ENCODE measurements around the gene LRP1B.

The LRP1B gene

DNA sequence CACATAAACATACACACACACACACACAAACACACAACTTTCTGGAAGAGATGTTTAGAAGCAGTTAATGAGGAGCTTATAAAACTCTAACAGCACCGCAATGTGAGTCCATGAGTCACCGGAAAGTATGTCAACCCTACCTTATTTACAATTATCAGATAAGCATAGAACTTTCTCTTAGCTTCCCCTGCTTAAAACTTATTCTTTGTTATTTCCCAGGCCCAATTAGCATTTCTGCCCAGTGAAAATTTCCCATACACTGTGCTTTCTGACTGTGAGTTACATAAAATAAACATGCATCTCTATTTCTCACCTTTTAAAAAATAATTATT, 737.6 kb downstream of the LRP1B start:
- Histone ChIP-seq H2AFZ (ENCODE audit: low read depth, low read length) (0 out of 2 replicates have a peak overlapping the region, but pooled peaks have one; percentile 34), H3K79me2 (ENCODE audit: insufficient read depth, low read length) (no peaks in the 10 kb centered on the region), H3K4me2 (ENCODE audit: insufficient read depth, low read length) (no peak overlapping the region), H3K9me3 (ENCODE audit: insufficient read depth, low read length, severe bottlenecking) (peaks cover 6% of the 10 kb centered on the region), H3K4me3 (ENCODE audit: low read depth in 1 of 2, low read length in 2 of 2) (no peak overlapping the region), H3K36me3 (ENCODE audit: insufficient read depth, low read length) (no peaks in the 10 kb centered on the region), H3K4me1 (ENCODE audit: insufficient read depth, low read length) (peaks cover 10% of the 10 kb centered on the region; the same call in 1 of the 2 replicates), H3K27me3 (ENCODE audit: insufficient read depth, low read length, poor library complexity) (no peaks in the 10 kb centered on the region), H3K27ac (ENCODE audit: low read length) (no peak overlapping the region), H3K9ac (ENCODE audit: low read depth, low read length) (no peak overlapping the region), H4K20me1 (ENCODE audit: insufficient read depth, low read length) (no peaks in the 10 kb centered on the region)
- no peak for DNase-seq
- ATAC-seq (ENCODE audit: insufficient read depth, low read depth) = no peak
- TF ChIP-seq, protein P1, sequence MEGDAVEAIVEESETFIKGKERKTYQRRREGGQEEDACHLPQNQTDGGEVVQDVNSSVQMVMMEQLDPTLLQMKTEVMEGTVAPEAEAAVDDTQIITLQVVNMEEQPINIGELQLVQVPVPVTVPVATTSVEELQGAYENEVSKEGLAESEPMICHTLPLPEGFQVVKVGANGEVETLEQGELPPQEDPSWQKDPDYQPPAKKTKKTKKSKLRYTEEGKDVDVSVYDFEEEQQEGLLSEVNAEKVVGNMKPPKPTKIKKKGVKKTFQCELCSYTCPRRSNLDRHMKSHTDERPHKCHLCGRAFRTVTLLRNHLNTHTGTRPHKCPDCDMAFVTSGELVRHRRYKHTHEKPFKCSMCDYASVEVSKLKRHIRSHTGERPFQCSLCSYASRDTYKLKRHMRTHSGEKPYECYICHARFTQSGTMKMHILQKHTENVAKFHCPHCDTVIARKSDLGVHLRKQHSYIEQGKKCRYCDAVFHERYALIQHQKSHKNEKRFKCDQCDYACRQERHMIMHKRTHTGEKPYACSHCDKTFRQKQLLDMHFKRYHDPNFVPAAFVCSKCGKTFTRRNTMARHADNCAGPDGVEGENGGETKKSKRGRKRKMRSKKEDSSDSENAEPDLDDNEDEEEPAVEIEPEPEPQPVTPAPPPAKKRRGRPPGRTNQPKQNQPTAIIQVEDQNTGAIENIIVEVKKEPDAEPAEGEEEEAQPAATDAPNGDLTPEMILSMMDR (IDR thresholded peaks at IDR 0.05; ENCODE audit: borderline replicate concordance, extremely low read depth, low read length, poor library complexity, severe bottlenecking) = no peak
- no peak for TF ChIP-seq EZH2 (IDR thresholded peaks at IDR 0.05; ENCODE audit: borderline replicate concordance, low read depth, low read length, severe bottlenecking)

DNA sequence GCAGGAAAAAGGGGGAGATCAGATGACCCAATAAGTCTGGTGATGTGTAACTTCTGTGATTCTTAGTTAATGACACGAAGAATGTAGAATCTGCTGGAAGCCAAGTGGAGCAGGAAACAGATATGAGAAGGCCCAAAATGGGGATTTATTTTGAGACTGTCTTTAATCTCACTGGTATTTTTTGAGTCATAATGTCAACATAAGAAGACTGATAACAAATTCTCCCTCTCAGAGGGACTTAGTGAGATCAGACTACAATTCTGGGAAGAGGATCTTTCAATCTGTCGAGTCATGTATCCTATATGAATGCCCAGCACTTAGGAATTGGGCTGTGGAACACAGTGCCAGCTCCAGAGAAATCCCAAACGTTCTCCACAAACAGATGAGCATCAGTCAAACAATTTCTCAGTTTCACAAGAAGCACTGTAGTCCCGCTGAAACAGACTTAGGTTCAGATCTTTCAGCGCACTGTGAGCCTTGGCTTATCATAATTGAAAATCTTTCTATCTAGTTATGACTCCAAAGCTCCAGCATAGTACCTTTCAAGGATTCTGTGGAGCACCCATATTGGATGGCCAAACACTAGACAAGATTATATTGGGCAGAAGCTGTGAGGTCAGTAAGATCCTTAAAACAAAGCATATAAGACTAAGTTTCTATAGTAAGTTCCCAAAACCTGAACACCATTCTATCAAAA, 738.2 kb downstream of the LRP1B start:
- Histone ChIP-seq H3K4me3 (ENCODE audit: low read depth in 1 of 2, low read length in 2 of 2) (no peak overlapping the region), H3K9ac (ENCODE audit: low read depth, low read length) (no peak overlapping the region), H3K4me2 (ENCODE audit: insufficient read depth, low read length) (no peak overlapping the region), H3K27ac (ENCODE audit: low read length) (no peak overlapping the region), H3K27me3 (ENCODE audit: insufficient read depth, low read length, poor library complexity) (no peaks in the 10 kb centered on the region), H4K20me1 (ENCODE audit: insufficient read depth, low read length) (no peaks in the 10 kb centered on the region), H3K79me2 (ENCODE audit: insufficient read depth, low read length) (no peaks in the 10 kb centered on the region), H3K4me1 (ENCODE audit: insufficient read depth, low read length) (peaks cover 10% of the 10 kb centered on the region; the same call in 1 of the 2 replicates), H2AFZ (ENCODE audit: low read depth, low read length) (0 out of 2 replicates have a peak overlapping the region, but pooled peaks have one; percentile 34), H3K36me3 (ENCODE audit: insufficient read depth, low read length) (no peaks in the 10 kb centered on the region), H3K9me3 (ENCODE audit: insufficient read depth, low read length, severe bottlenecking) (peaks cover 6% of the 10 kb centered on the region)
- no peak for DNase-seq
- TF ChIP-seq, protein P1 (IDR thresholded peaks at IDR 0.05; ENCODE audit: borderline replicate concordance, extremely low read depth, low read length, poor library complexity, severe bottlenecking) = no peak
- no peak for TF ChIP-seq EZH2 (IDR thresholded peaks at IDR 0.05; ENCODE audit: borderline replicate concordance, low read depth, low read length, severe bottlenecking)
- ATAC-seq (ENCODE audit: insufficient read depth, low read depth) = no peak

DNA sequence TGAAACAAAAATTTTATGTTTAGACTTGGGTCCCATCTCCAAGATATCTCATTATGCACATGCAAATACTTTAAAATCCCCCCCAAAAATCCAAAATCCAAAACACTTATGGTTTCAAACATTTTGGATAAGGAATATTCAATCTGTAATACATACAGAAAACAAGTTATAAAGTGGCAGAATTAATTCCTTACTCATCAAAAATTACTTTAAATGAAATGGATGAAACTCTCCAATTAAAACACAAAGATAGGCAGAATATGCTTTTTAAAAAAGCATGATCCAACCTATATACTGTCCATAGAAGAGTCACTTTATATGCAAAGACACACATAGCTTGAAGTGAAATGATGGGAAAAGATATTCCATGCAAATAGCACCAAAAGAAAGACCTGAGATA, 744.6 kb downstream of the LRP1B start:
- no peak for DNase-seq
- Histone ChIP-seq H3K27ac (ENCODE audit: low read length) (no peak overlapping the region), H3K9me3 (ENCODE audit: insufficient read depth, low read length, severe bottlenecking) (no peaks in the 10 kb centered on the region), H3K9ac (ENCODE audit: low read depth, low read length) (no peak overlapping the region), H3K27me3 (ENCODE audit: insufficient read depth, low read length, poor library complexity) (no peaks in the 10 kb centered on the region), H4K20me1 (ENCODE audit: insufficient read depth, low read length) (no peaks in the 10 kb centered on the region), H3K4me2 (ENCODE audit: insufficient read depth, low read length) (no peak overlapping the region), H3K4me3 (ENCODE audit: low read depth in 1 of 2, low read length in 2 of 2) (no peak overlapping the region), H3K79me2 (ENCODE audit: insufficient read depth, low read length) (no peaks in the 10 kb centered on the region), H3K4me1 (ENCODE audit: insufficient read depth, low read length) (peaks cover 43% of the 10 kb centered on the region), H2AFZ (ENCODE audit: low read depth, low read length) (no peak overlapping the region), H3K36me3 (ENCODE audit: insufficient read depth, low read length) (no peaks in the 10 kb centered on the region)
- TF ChIP-seq, protein P1 (IDR thresholded peaks at IDR 0.05; ENCODE audit: borderline replicate concordance, extremely low read depth, low read length, poor library complexity, severe bottlenecking) = no peak
- no peak for TF ChIP-seq EZH2 (IDR thresholded peaks at IDR 0.05; ENCODE audit: borderline replicate concordance, low read depth, low read length, severe bottlenecking)
- no peak for ATAC-seq (ENCODE audit: insufficient read depth, low read depth)

Measured in DND-41 (cell line).